Measurements from ENCODE around the gene AP1S1.
A peak's percentile ranks its signal among the peaks of the same experiment; 100 is the strongest.
"Not testable (repeated sequence)": the region's sequence is repeated elsewhere in the genome, so short reads cannot be mapped to it uniquely, and the experiment has no call there.

Gene AP1S1

DNA sequence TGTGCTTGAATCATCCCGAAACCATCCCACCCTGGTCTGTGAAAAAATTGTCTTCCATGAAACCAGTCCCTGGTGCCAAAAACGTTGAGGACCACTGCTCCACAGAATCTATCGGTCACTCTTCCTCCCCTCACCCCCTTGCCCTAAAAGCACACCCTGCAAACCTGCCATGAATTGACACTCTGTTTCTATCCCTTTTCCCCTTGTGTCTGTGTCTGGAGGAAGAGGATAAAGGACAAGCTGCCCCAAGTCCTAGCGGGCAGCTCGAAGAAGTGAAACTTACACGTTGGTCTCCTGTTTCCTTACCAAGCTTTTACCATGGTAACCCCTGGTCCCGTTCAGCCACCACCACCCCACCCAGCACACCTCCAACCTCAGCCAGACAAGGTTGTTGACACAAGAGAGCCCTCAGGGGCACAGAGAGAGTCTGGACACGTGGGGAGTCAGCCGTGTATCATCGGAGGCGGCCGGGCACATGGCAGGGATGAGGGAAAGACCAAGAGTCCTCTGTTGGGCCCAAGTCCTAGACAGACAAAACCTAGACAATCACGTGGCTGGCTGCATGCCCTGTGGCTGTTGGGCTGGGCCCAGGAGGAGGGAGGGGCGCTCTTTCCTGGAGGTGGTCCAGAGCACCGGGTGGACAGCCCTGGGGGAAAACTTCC, 28.2 kb upstream of the AP1S1 start:
- no peak for DNase-seq (ENCODE audit: low read depth in 2 of 2)

DNA sequence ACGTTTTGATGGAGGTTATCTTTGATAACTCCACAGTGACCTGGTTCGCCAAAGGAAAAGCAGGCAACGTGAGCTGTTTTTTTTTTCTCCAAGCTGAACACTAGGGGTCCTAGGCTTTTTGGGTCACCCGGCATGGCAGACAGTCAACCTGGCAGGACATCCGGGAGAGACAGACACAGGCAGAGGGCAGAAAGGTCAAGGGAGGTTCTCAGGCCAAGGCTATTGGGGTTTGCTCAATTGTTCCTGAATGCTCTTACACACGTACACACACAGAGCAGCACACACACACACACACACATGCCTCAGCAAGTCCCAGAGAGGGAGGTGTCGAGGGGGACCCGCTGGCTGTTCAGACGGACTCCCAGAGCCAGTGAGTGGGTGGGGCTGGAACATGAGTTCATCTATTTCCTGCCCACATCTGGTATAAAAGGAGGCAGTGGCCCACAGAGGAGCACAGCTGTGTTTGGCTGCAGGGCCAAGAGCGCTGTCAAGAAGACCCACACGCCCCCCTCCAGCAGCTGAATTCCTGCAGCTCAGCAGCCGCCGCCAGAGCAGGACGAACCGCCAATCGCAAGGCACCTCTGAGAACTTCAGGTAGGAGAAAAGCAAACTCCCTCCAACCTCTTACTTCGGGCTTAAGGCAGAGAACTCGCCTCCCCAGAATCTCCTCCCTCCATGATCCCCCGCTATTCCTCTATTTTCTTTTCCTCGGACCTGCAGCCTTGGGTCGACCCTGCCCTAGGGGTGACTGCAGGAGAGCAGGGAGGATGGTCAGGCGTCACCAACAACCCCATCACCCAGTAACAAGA, 27.4 kb upstream of the AP1S1 start, which contains the start of gene SERPINE1:
SERPINE1 (plus strand) TSS at position 454 of the 809 bp plus-strand sequence. CDS start 1,290 bp downstream, outside the sequence.
- peak in 1 of 2 donors; percentile 13 for DNase-seq (ENCODE audit: low read depth in 2 of 2)

DNA sequence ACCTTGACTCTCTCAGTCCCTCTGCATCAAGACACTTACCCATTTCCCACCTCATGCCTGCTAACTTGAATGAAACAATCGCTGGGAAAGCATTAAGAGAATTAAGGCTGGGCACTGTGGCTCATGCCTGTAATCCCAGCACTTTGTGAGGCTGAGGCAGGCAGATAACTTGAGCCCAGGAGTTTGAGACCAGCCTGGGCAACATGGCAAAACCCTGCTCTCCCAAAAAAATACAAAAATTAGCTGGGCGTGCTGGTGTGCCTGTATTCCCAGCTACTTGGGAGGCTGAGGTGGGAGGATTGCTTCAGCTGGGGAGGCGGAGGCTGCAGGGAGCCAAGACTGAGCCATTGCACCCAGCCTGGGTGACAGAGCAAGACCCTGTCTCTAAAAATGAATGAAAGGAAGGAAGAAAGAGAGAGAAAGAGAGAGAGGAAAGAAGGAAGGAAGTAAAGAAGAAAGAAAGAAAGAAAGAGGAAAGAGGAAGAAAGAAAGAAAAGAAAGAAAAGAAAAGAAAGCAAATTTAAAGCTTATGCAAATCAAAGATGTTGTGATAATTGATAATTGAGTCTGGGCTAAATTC, 26.7 kb upstream of the AP1S1 start:
- DNase-seq (ENCODE audit: low read depth in 2 of 2): no peak

- DNase-seq (ENCODE audit: low read depth in 2 of 2): no peak
Observed at GRCh38 chr7:101128040-101128834, 26.0 kb upstream of the AP1S1 start.

- no peak for DNase-seq (ENCODE audit: low read depth in 2 of 2)
Observed at GRCh38 chr7:101129603-101130117, 24.6 kb upstream of the AP1S1 start.

DNA sequence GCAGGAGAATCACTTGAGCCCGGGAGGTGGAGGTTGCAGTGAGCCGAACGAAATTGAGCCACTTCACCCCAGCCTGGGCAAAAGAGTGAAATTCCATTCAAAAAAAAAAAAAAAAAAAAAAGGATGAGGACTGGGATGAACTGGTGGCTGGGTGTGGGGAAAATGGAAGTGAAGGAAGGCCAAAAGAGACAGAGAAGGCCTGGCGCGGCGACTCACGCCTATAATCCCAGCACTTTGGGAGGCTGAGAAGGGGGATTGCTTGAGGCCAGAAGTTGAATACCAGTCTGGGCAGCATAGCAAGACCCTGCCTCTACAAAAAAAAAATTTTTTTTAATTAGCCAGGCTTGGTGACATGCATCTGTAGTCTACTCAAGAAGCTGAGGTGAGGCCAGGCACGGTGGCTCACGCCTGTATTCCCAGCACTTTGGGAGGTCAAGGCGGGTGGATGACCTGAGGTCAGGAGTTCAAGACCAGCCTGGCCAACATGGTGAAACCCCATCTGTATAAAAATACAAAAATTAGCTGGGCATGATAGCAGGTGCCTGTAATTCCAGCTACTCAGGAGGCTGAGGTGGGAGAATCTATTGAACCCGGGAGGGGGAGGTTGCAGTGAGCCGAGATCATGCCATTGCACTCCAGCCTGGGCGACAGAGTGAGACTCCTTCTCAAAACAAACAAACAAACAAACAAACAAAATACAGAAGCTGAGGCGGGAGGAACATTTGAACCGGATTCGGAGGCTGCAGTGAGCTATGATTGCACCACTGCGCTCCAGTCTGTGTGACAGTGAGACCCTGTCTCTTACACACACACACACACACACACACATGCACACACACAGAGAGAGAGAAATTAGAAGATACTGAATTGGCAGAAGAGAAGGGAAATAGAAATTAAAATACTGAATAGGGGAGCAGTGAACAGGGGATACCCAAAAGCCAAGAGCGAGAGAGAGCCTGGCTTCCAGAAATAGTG, 21.4 kb upstream of the AP1S1 start:
- DNase-seq (ENCODE audit: low read depth in 2 of 2): not testable (repeated sequence)

- no peak for DNase-seq (ENCODE audit: low read depth in 2 of 2)
Observed at GRCh38 chr7:101133621-101134398, 20.5 kb upstream of the AP1S1 start.

- DNase-seq (ENCODE audit: low read depth in 2 of 2): no peak
Observed at GRCh38 chr7:101134399-101134980, 19.8 kb upstream of the AP1S1 start.

DNA sequence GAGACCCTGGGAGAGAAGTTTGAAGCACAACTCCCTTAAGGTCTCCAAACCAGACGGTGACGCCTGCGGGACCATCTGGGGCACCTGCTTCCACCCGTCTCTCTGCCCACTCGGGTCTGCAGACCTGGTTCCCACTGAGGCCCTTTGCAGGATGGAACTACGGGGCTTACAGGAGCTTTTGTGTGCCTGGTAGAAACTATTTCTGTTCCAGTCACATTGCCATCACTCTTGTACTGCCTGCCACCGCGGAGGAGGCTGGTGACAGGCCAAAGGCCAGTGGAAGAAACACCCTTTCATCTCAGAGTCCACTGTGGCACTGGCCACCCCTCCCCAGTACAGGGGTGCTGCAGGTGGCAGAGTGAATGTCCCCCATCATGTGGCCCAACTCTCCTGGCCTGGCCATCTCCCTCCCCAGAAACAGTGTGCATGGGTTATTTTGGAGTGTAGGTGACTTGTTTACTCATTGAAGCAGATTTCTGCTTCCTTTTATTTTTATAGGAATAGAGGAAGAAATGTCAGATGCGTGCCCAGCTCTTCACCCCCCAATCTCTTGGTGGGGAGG, 16.5 kb upstream of the AP1S1 start:
- no peak for DNase-seq (ENCODE audit: low read depth in 2 of 2)

- DNase-seq (ENCODE audit: low read depth in 2 of 2): peak; percentile 79 to 81
Observed at GRCh38 chr7:101138213-101138870, 15.9 kb upstream of the AP1S1 start.

GRCh38 chr7:101140339-101140699, 14.0 kb upstream of the AP1S1 start:
- no peak for DNase-seq (ENCODE audit: low read depth in 2 of 2)

DNA sequence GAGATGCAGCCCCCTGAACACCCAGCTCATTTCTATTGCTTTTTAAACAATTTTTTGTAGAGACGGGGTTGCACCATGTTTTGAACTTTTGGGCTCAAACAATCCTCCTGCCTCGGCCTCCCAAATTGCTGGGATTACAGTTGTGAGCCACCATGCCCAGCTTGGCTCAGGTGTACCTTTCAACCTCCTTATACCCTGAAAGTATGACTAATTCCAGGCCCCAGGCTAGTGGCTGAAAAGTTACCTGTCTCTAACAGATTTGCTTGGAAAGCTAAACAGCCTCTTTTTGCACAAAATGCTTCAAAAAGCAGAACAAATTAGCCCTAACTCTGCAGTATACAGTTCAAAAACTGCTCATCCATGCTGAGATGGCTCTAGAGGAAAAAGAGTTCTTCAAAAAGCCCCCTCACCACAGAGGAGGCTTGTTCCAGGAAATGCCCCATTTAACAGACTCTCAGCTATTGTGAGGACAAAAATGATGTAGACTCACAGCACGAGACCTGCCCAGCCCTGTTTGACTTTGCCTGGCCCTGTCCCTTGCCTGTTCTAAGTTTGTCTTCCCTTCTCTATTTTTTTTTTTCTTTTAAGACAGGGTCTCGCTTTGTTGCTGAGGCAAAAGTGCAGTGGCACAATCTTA, 13.4 kb upstream of the AP1S1 start:
- DNase-seq (ENCODE audit: low read depth in 2 of 2): no peak

DNA sequence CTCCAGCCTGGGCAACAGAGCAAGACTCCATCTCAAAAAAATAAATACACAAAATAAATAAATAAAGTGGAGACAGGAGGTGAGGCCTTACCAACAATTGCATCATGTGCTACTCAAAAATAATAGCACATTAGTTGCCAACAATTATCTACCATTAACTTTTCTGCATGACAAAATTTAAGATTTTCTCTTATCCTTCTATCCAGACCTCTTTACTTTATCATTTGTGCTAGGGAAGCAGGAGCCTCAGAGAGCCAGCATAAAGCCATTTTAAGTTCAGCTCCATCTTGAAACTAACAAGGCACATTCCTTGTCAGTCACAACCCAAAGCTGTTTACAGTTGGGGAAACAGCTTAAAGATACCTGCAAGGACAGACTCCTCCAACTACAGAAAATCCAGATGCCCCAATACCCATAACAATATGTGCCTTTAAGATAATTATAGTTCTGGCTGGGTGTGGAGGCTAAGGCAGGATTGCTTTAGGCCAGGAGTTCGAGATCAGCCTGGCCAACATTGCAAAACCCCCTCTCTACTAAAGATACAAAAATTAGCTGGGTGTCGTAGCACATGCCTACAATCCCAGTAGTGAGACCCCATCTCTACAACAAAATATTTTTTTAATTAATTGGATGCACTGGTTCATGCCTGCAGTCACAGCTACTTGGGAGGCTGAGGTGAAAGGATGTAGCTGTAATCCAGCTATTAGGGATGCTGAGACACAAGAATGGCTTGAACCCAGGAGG, 2.2 kb upstream of the AP1S1 start:
- no peak for DNase-seq (ENCODE audit: low read depth in 2 of 2)

DNA sequence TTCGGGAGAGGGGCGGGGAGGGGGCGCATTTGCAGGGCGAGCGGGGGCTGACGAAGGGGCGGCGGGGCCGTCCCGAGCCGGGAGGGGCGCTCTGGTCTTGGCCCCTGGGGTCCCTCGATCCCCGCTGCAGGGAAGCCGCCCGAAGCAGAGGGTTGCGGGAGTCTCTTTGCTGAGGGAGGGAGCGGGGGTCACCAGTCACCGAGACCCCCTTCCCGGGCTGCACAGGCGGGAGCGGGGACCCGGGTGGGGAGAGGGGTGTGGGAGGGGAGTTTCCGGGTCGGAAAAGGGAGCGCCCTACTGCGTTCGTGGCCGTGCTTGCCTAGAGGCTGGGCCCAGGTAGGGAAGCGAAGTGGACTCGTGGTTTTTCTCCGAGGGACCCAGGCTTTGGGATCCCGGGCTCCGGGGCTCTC, 422 bp downstream of the AP1S1 start:
- no peak for DNase-seq (ENCODE audit: low read depth in 2 of 2)

DNA sequence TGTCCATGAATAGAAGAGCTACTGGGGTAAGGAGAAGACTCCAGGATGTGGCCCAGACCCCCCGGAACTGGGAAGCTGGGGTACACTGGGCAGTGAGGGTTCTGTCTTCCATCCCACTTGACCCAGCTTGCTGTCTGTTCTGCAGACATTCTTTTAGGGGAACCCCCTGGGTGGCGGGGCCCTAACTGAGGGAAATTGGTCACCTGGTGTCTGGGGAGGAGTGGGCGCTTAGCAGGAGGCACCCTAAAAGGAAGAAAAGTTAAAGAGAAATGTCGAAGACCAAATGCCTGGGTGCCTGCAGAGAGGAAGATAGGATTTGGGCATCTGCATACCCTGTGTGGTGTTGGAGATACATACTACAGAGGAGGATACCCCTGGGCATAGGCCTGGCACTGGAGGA, 1.0 kb downstream of the AP1S1 start:
- DNase-seq (ENCODE audit: low read depth in 2 of 2): no peak

DNA sequence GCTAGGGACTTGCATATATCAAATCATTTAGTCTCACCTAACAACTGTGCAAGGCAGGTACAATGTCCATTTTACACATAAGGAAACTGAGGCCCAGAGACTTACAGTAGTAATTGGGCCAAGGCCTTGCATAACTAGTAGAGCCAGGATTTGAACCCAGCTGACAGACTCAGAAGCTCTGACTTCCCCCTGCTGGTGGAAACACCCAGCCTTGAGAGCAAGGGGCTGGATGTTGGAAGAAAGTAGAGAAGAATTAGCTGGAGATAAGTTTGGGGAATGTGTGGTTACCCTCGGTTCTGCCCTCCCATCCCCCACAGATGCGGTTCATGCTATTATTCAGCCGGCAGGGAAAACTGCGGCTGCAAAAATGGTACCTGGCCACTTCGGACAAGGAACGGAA, 2.0 kb downstream of the AP1S1 start:
- no peak for DNase-seq (ENCODE audit: low read depth in 2 of 2)

DNA sequence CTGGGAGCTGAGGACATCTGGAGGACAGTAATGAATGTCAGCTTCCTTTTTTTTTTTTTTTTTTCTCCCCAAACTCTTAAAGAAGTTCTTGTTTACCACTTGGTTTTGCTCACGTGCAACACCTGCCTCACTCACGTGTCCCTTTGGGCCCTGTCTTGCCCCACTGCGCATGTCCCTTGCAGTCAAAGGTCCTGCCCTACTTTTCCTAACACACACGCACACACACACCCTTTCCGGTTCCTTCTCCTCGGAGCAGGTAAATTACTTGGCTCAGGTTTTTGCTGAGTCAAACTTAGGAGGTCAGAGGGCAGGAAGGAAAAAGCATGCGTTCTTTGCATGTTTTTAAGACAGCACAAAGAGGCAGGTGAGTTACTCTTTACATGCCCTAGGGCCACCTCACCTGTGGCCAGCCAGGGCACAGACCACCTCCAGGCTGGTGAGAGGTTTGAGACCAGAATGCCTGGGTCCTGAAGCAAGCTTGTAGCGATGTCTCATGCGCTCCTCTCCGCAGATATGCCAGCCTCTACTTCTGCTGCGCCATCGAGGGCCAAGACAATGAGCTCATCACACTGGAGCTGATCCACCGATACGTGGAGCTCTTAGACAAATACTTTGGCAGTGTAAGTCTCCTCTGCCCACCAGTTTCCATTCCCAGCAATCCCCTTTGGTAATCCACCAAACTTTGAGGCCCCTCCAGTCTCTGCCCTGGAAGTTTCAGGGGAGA, 2.8 kb downstream of the AP1S1 start:
- DNase-seq (ENCODE audit: low read depth in 2 of 2): no peak
